ENCODE data around the gene CNNM2. TPM values are rescaled to one million over a fixed set of nuclear protein-coding genes. Genes with fewer than 3 reads are reported as not detected.

The CNNM2 gene
- total RNA-seq, 1 experiment from 2014 or later: 23.1 TPM

GRCh38 chr10:102965311-102965851, 47.3 kb downstream of the CNNM2 start:
- ChIA-PET RAD21 (ENCODE audit: low non-redundant PET in 1 of 2, low total read pairs in 2 of 2, uncharacterized antibody in 2 of 2, unreplicated experiment in 2 of 2) (no interaction called here), CTCF (no interaction called here)

More at GRCh38 chr10:102965311-102965851, 47.3 kb downstream of the CNNM2 start:
- DNase-seq (ENCODE audit: low read depth, low spot score) (no peak), ATAC-seq (no peak)
- no peaks in the 10 kb centered on the region for H4K20me1 ChIP-seq (ENCODE audit: insufficient read depth)
- H3K4me1 ChIP-seq (ENCODE audit: control insufficient read depth in 1 of 2, insufficient read depth in 2 of 2, low read length in 2 of 2): peaks cover 0 to 5% of the 10 kb centered on the region in 2 experiments; a peak in 1 of 4 replicates
- no peak overlapping the region for H3K4me3 ChIP-seq (replicated peaks in 1 of 2; ENCODE audit: low read depth in 1 of 2, low read length in 2 of 2)
- H3K9ac ChIP-seq (ENCODE audit: low read length): no peak overlapping the region
- BruUV-seq (replicated peaks): no TSS peak
- no peaks in the 10 kb centered on the region for H3K79me2 ChIP-seq (ENCODE audit: insufficient read depth, low read length)
- no peak overlapping the region for H2AFZ ChIP-seq (ENCODE audit: low read depth, low read length, poor library complexity, severe bottlenecking)
- H3K27me3 ChIP-seq (ENCODE audit: insufficient read depth, low read length): no peaks in the 10 kb centered on the region
- H3K4me2 ChIP-seq (ENCODE audit: low read length): no peak overlapping the region
- intact Hi-C loops (cut with micrococcal nuclease): no loop called here
- H3K36me3 ChIP-seq (ENCODE audit: control insufficient read depth in 1 of 2, insufficient read depth in 2 of 2, low read length in 2 of 2): no peaks in the 10 kb centered on the region
- H3K9me3 ChIP-seq (ENCODE audit: control insufficient read depth in 1 of 2, insufficient read depth in 1 of 2, low read depth in 1 of 2, low read length in 2 of 2): no peaks in the 10 kb centered on the region
- H3K9me2 ChIP-seq (ENCODE audit: insufficient read depth): no peaks in the 10 kb centered on the region
- POLR2A ChIA-PET: no interaction called here
- H3K27ac ChIP-seq (ENCODE audit: low read depth, low read length): no peak overlapping the region
- no peak for TF ChIP-seq CEBPB (IDR thresholded peaks at IDR 0.05; ENCODE audit: low read depth)
- no peak for TF ChIP-seq REST (IDR thresholded peaks at IDR 0.05; ENCODE audit: low read depth)
- TF ChIP-seq FOSL1 (IDR thresholded peaks at IDR 0.05; ENCODE audit: low read depth): no peak
- no peak for TF ChIP-seq EGR1 (IDR thresholded peaks at IDR 0.05; ENCODE audit: low read depth)
- no peak for TF ChIP-seq ATF3 (IDR thresholded peaks at IDR 0.05)
- no peak for TF ChIP-seq MAX (IDR thresholded peaks at IDR 0.05)
- TF ChIP-seq ZBTB33 (IDR thresholded peaks at IDR 0.05; ENCODE audit: extremely low read depth, insufficient replicate concordance, low read length): no peak
- no peak for TF ChIP-seq SRF (IDR thresholded peaks at IDR 0.05; ENCODE audit: low read depth)
- TF ChIP-seq ZNF274 (IDR thresholded peaks at IDR 0.05; ENCODE audit: low read depth, low read length): no peak
- no peak for TF ChIP-seq RAD21 (IDR thresholded peaks at IDR 0.05; ENCODE audit: low read depth)
- no peak for TF ChIP-seq SIN3A (IDR thresholded peaks at IDR 0.05; ENCODE audit: low read depth)
- no peak for TF ChIP-seq TCF7L2 (IDR thresholded peaks at IDR 0.05; ENCODE audit: borderline replicate concordance, extremely low read depth, insufficient read depth, insufficient read length)
- no peak for TF ChIP-seq POLR2AphosphoS5 (IDR thresholded peaks at IDR 0.05; ENCODE audit: low read depth, low read length)
- no peak for TF ChIP-seq ELF1 (IDR thresholded peaks at IDR 0.05; ENCODE audit: borderline replicate concordance, low read depth)
- TF ChIP-seq SP1 (IDR thresholded peaks at IDR 0.05; ENCODE audit: low read depth): no peak
- no peak for TF ChIP-seq CTCF (IDR thresholded peaks at IDR 0.05 in 2 of 3, conservative IDR thresholded peaks at IDR 0.05 in 1 of 3; ENCODE audit: borderline replicate concordance in 1 of 3, insufficient read depth in 1 of 3, low read depth in 2 of 3, low read length in 2 of 3)
- no peak for TF ChIP-seq YY1 (IDR thresholded peaks at IDR 0.05; ENCODE audit: extremely low read depth, insufficient replicate concordance, low read depth, low read length)
- no peak for TF ChIP-seq POLR2A (IDR thresholded peaks at IDR 0.05; ENCODE audit: borderline replicate concordance, extremely low read depth, insufficient read depth, insufficient read length)
- TF ChIP-seq ZFX (IDR thresholded peaks at IDR 0.05): no peak
